MM.1S (cell line): ENCODE results near the gene SPEG.

ENCODE experiments used
- DNase-seq: peaks from one replicate; pipeline ENCODE4 v3.0.0-alpha.2; 2015
- H2AFZ ChIP-seq: fragments of 300-600 bp; sonication (generic); 2 replicates; pipeline ENCODE4 v1.6.0; 2016; ENCODE audit warnings: antibody characterized with exemption, low read length
- H3F3A ChIP-seq: fragments of 300-600 bp; sonication (generic); 2 replicates; pipeline ENCODE4 v1.6.1; 2016; ENCODE audit warnings: mild to moderate bottlenecking, antibody characterized with exemption, low read length, moderate library complexity, mixed read lengths; ENCODE audit not compliant: insufficient read depth
- H3K27ac ChIP-seq: fragments of 300-600 bp; sonication (generic); 2 replicates; pipeline ENCODE4 v1.5.1; 2016; ENCODE audit warnings: mild to moderate bottlenecking, low read length
- H3K27me3 ChIP-seq: fragments of 300-600 bp; sonication (generic); replicated peaks from 2 replicates; pipeline ENCODE4 v1.6.0; 2016; ENCODE audit warnings: low read length; ENCODE audit not compliant: insufficient read depth
- H3K36me3 ChIP-seq: fragments of 300-600 bp; sonication (generic); replicated peaks from 2 replicates; pipeline ENCODE4 v1.6.1; 2016; ENCODE audit warnings: mild to moderate bottlenecking, low read length, mixed read lengths; ENCODE audit not compliant: insufficient read depth
- H3K4me1 ChIP-seq: fragments of 300-600 bp; sonication (generic); 2 replicates; pipeline ENCODE4 v1.6.1; 2016; ENCODE audit warnings: low read length, mixed read lengths
- H3K4me2 ChIP-seq: fragments of 300-600 bp; sonication (generic); 2 replicates; pipeline ENCODE4 v1.6.0; 2016; ENCODE audit warnings: low read depth, low read length
- H3K4me3 ChIP-seq: fragments of 300-600 bp; sonication (generic); 2 replicates; pipeline ENCODE4 v1.5.1; 2016; ENCODE audit warnings: low read length, mixed read lengths
- H3K79me2 ChIP-seq: fragments of 300-600 bp; sonication (generic); 2 replicates; pipeline ENCODE4 v1.6.1; 2016; ENCODE audit warnings: mixed run types, low read length, mixed read lengths
- H3K9ac ChIP-seq: fragments of 300-600 bp; sonication (generic); 2 replicates; pipeline ENCODE4 v1.6.1; 2016; ENCODE audit warnings: low read length, mixed read lengths
- H3K9me2 ChIP-seq: fragments of 300-600 bp; sonication (generic); replicated peaks from 2 replicates; pipeline ENCODE4 v1.6.1; 2016; ENCODE audit warnings: mild to moderate bottlenecking, low read length, mixed read lengths; ENCODE audit not compliant: insufficient read depth
- H3K9me3 ChIP-seq: fragments of 300-600 bp; sonication (generic); replicated peaks from 2 replicates; pipeline ENCODE4 v1.6.1; 2016; ENCODE audit warnings: mild to moderate bottlenecking, low read length, mixed read lengths; ENCODE audit not compliant: insufficient read depth
- H4K20me1 ChIP-seq: fragments of 300-600 bp; sonication (generic); 2 replicates; pipeline ENCODE4 v1.6.1; 2016; ENCODE audit warnings: mild to moderate bottlenecking, low read length, moderate library complexity, mixed read lengths; ENCODE audit not compliant: insufficient read depth
- EZH2 ChIP-seq: fragments of 300-600 bp; sonication (generic); optimal IDR thresholded peaks from 2 replicates; pipeline ENCODE3; 2017; ENCODE audit warnings: low read depth, mild to moderate bottlenecking, antibody characterized with exemption, low read length, mixed read lengths
- EZH2phosphoT487 ChIP-seq: fragments of 300-600 bp; sonication (generic); IDR thresholded peaks from 2 replicates; pipeline ENCODE4 v1.6.1; 2018; ENCODE audit warnings: antibody characterized with exemption, low read length
- TF ChIP-seq, protein P1 (sequence below): fragments of 300-600 bp; sonication (generic); IDR thresholded peaks from 2 replicates; pipeline ENCODE4 v1.5.1; 2016; ENCODE audit warnings: antibody characterized with exemption, low read length, mixed read lengths

SPEG gene

DNA sequence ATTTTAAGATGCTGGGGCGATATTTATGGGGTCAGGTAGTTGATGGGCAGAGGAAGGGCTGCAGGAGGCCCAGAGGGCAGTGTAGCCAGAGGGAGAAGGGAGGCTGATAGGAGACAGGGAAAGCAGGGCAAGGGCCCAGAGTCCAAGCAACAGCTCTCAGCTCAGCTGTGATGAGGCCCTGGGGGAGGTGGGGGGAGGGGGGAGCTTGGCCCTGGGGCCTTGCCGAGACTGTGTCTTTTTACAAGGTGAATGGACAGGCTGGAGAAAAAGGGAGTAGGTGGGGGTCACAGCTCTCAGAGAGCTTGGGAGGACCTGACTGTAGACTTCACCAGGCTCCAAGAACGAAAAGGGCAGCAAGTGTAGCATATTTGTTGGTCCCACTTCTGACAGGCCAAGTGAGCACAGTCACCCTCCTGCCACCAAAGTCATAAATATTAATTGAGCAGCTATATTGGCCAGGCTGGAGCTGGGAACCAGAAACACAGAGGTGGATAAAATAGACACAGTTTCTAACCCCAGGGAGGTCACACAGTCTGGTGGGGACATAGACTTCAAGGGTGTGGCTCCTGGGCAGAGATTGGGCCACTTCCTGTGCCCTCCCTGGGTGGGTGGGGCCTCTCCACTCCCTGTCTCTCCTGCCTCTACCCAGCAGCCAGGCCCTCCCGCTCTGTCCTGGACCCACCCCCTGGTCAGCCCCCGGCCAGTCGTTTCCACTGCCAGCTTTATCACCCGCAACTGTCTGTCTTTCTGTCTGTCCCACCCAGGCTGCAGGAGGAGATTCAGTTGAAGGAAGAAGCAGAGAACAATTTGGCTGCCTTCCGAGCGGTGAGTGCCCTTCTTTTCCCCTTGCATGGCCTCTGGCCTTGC, 15.1 kb upstream of the SPEG start:
- H4K20me1 ChIP-seq = no peaks in the 10 kb centered on the region
- no peaks in the 10 kb centered on the region for H3K4me1 ChIP-seq
- H3K27ac ChIP-seq = no peak overlapping the region
- H3K9me2 ChIP-seq = no peaks in the 10 kb centered on the region
- no peak overlapping the region for H2AFZ ChIP-seq
- DNase-seq = no peak
- no peaks in the 10 kb centered on the region for H3F3A ChIP-seq
- no peak for TF ChIP-seq EZH2phosphoT487
- TF ChIP-seq, protein P1, sequence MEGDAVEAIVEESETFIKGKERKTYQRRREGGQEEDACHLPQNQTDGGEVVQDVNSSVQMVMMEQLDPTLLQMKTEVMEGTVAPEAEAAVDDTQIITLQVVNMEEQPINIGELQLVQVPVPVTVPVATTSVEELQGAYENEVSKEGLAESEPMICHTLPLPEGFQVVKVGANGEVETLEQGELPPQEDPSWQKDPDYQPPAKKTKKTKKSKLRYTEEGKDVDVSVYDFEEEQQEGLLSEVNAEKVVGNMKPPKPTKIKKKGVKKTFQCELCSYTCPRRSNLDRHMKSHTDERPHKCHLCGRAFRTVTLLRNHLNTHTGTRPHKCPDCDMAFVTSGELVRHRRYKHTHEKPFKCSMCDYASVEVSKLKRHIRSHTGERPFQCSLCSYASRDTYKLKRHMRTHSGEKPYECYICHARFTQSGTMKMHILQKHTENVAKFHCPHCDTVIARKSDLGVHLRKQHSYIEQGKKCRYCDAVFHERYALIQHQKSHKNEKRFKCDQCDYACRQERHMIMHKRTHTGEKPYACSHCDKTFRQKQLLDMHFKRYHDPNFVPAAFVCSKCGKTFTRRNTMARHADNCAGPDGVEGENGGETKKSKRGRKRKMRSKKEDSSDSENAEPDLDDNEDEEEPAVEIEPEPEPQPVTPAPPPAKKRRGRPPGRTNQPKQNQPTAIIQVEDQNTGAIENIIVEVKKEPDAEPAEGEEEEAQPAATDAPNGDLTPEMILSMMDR = no peak
- no peak for TF ChIP-seq EZH2
- H3K36me3 ChIP-seq = no peaks in the 10 kb centered on the region
- H3K4me3 ChIP-seq = no peak overlapping the region
- peaks cover 26% of the 10 kb centered on the region for H3K27me3 ChIP-seq
- no peak overlapping the region for H3K4me2 ChIP-seq
- no peaks in the 10 kb centered on the region for H3K79me2 ChIP-seq
- no peak overlapping the region for H3K9ac ChIP-seq
- H3K9me3 ChIP-seq = no peaks in the 10 kb centered on the region

GRCh38 chr2:219420687-219421086, 14.0 kb upstream of the SPEG start:
- Histone ChIP-seq H3K36me3 (no peaks in the 10 kb centered on the region), H3K4me2 (no peak overlapping the region), H3K9ac (no peak overlapping the region), H3K27me3 (peaks cover 34% of the 10 kb centered on the region), H3K27ac (no peak overlapping the region), H3K4me3 (no peak overlapping the region), H3K9me3 (no peaks in the 10 kb centered on the region), H4K20me1 (no peaks in the 10 kb centered on the region), H3K4me1 (no peaks in the 10 kb centered on the region), H2AFZ (no peak overlapping the region), H3K9me2 (no peaks in the 10 kb centered on the region), H3F3A (no peaks in the 10 kb centered on the region), H3K79me2 (no peaks in the 10 kb centered on the region)
- DNase-seq = no peak
- TF ChIP-seq EZH2 = no peak
- no peak for TF ChIP-seq EZH2phosphoT487
- TF ChIP-seq, protein P1 = no peak

DNA sequence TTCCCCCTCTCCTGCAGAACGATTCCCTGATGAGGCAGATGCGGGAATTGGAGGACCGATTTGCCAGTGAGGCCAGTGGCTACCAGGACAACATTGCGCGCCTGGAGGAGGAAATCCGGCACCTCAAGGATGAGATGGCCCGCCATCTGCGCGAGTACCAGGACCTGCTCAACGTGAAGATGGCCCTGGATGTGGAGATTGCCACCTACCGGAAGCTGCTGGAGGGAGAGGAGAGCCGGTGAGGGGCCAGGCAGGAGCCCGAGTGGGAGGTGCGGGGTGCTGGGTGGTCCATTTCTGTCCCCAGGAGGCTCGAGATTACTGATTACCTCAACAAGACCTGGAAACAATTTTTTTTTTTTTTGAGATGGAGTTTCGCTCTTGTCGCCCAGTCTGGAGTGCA, 13.3 kb upstream of the SPEG start:
- Histone ChIP-seq H2AFZ (no peak overlapping the region), H3K9me3 (no peaks in the 10 kb centered on the region), H3K36me3 (no peaks in the 10 kb centered on the region), H3K27ac (no peak overlapping the region), H3K27me3 (peaks cover 40% of the 10 kb centered on the region), H3K9ac (no peak overlapping the region), H4K20me1 (no peaks in the 10 kb centered on the region), H3K9me2 (no peaks in the 10 kb centered on the region), H3K4me3 (no peak overlapping the region), H3K4me2 (no peak overlapping the region), H3K79me2 (no peaks in the 10 kb centered on the region), H3F3A (no peaks in the 10 kb centered on the region), H3K4me1 (no peaks in the 10 kb centered on the region)
- DNase-seq = no peak
- no peak for TF ChIP-seq EZH2phosphoT487
- no peak for TF ChIP-seq EZH2
- TF ChIP-seq, protein P1 = no peak
